Activated CD4-positive, alpha-beta T cell treated with anti-CD3 and anti-CD28 coated beads, Interleukin-2, amount 10 ng/mL, durations not matched to agents 7 days and 5 days (primary cell): Measurements from ENCODE around the gene RPL6. TPM values are rescaled to one million over a fixed set of nuclear protein-coding genes. Genes with fewer than 3 reads are reported as not detected.
"Not testable (repeated sequence)": the region's sequence is repeated elsewhere in the genome, so short reads cannot be mapped to it uniquely, and the experiment has no call there.

Source experiments
- CTCF ChIA-PET: fragments of 350-600 bp; sonication (Branson Sonifier 250); formaldehyde crosslinking; loops from one replicate; lab custom pipeline; 2021; ENCODE audit warnings: antibody characterized with exemption; lab: Charles Lee
- POLR2A ChIA-PET: fragments of 350-600 bp; sonication (Branson Sonifier 250); formaldehyde crosslinking; loops from one replicate; lab custom pipeline; 2021; ENCODE audit warnings: antibody characterized with exemption; lab: Charles Lee
- DNase-seq: peaks from one replicate; pipeline ENCODE4 v3.0.0-alpha.2; 2020
- H3K27ac Mint-ChIP-seq: one replicate; pipeline ENCODE4 v1.8.0; 2021; ENCODE audit warnings: mild to moderate bottlenecking, moderate library complexity, mixed read lengths
- H3K27me3 Mint-ChIP-seq: one replicate; pipeline ENCODE4 v1.8.0; 2021; ENCODE audit warnings: mixed read lengths
- H3K36me3 Mint-ChIP-seq: one replicate; pipeline ENCODE4 v1.8.0; 2021; ENCODE audit warnings: low read depth, mixed read lengths
- H3K4me1 Mint-ChIP-seq: one replicate; pipeline ENCODE4 v1.8.0; 2021; ENCODE audit warnings: mixed read lengths
- H3K4me3 Mint-ChIP-seq: one replicate; pipeline ENCODE4 v1.8.0; 2021; ENCODE audit warnings: mild to moderate bottlenecking, moderate library complexity, mixed read lengths
- H3K9me3 Mint-ChIP-seq: one replicate; pipeline ENCODE4 v1.8.0; 2021; ENCODE audit warnings: mixed read lengths
- total RNA-seq, 2 experiments: library from RNA; stranded (reverse); gene quantifications; one replicate each; pipeline ENCODE4 v1.2.3, GENCODE V29; 2021

RPL6 gene
- 1,000 to 10,000 TPM; 1,236 to 1,343 TPM for total RNA-seq

DNA sequence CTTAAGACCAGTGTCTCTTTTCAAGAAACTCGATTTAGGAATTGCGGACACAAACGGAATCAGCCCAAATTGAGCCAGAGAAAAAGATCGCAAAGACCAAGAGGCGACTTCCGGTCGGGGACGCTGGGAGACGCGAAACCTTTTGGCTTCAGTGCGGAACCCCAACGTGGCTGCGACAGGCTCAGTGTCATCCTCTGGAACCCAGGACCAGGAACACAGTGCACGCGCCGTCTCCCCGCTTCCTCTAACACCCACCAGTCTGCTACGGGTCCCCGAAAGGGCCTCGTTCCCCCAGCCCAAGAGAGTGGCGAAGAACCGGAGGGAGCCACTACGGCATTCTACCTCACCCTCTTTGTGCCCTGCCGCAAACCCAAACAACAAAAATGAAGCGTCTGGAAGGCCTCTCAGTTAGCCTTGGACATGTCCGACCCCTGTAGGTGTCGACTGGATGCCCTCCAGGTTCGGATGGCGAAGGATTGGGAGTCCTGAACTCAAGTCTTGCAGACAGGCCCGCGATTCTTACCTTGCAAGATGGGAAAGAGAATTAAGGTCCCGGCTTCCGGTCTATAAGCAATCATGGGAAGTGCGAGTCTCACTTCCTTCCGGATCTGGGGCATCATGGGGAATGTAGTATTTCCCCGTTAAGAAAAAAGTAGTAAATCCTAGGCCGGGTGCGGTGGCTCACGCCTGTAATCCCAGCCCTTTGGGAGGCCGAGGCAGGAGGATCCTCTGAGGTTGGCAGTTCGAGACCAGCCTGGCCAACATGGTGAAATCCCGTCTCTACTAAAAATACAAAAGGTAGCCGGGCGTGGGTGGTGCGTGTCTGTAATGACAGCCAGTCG lies at the start of gene RPL6:
Gene RPL6, minus strand, starts transcription at position 542 of the 842 bp plus-strand sequence. CDS start 949 bp downstream, outside the sequence.
- H3K27me3 Mint-ChIP-seq, result no peaks in the 10 kb centered on the region
- peak; percentile 89 for DNase-seq
- H3K27ac Mint-ChIP-seq, result peak within 1 kb of the TSS; percentile 100
- ChIA-PET CTCF (no interaction called here), POLR2A (no interaction called here)
- peaks cover 40% of the 10 kb centered on the region for H3K4me1 Mint-ChIP-seq
- H3K4me3 Mint-ChIP-seq, result peak within 1 kb of the TSS; percentile 100
- H3K36me3 Mint-ChIP-seq, result peaks cover 46% of the 10 kb centered on the region
- H3K9me3 Mint-ChIP-seq, result no peaks in the 10 kb centered on the region

DNA sequence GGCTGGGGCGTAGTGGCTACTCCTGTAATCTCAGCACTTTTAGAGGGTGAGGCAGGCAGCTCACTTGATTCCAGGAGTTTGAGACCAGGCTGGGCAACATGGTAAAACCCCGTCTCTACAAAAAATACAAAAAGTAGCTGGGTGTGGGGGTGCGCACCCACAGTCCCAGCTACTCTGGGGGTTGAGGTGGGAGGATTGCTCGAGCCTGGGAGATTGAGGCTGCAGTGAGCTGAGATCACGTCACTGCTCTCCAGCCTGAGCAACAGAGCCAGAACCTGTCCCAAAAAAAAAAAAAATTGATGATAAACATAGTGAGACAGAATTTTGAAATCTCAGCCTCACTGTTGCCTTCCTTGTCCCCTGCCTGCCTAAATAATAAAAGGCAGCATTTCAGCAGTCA lies 49.3 kb upstream of the RPL6 start:
- POLR2A ChIA-PET, result no interaction called here
- Mint-ChIP-seq H3K27ac (no peak overlapping the region), H3K27me3 (no peaks in the 10 kb centered on the region), H3K9me3 (no peaks in the 10 kb centered on the region), H3K36me3 (peaks cover 41% of the 10 kb centered on the region), H3K4me1 (no peaks in the 10 kb centered on the region), H3K4me3 (no peak overlapping the region)
- no peak for DNase-seq
- CTCF ChIA-PET, result interaction anchor here (0.9 to 1.1 kb wide), 2 partner anchors 41 to 555 kb away, joined by 4 read pairs; no protein-coding TSS in a partner anchor

DNA sequence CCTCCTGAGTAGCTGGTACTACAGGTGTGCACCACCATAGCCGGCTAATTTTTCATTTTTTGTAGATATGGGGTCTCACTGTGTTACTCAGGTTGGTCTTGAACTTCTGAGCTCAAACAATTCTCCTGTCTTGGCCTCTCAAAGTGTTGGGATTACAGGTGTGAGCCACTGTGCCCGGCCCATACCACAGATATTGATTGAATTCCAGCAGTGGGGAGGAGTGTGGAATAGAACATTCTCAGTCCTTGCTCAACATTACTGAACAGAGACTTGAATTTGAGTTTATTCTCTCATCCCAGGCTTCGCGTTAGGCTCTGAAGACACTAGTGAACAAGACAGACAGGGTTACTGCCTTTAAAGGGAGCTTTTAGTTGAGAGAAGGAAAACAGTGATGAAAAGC lies 48.9 kb upstream of the RPL6 start:
- CTCF ChIA-PET, result interaction anchor here (0.9 to 1.1 kb wide), 2 partner anchors 41 to 555 kb away, joined by 4 read pairs; no protein-coding TSS in a partner anchor
- H3K4me3 Mint-ChIP-seq, result no peak overlapping the region

DNA sequence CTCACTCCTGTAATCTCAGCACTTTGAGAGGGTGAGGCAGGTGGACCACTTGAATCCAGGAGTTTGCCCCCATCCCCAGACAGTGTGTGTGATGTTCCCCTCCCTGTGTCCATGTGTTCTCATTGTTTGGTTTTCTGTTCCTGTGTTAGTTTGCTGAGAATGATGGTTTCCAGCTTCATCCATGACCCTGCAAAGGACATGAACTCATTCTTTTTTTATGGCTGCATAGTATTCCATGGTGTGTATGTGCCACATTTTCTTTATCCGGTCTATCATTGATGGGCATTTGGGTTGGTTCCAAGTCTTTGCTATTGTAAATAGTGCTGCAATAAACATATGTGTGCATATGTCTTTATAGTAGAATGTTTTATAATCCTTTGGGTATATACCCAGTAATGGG lies 47.7 kb upstream of the RPL6 start:
- H3K36me3 Mint-ChIP-seq, result peaks cover 46% of the 10 kb centered on the region
- CTCF ChIA-PET, DNase-seq, H3K4me1 Mint-ChIP-seq, H3K4me3 Mint-ChIP-seq, H3K9me3 Mint-ChIP-seq, POLR2A ChIA-PET, H3K27ac Mint-ChIP-seq, H3K27me3 Mint-ChIP-seq: not testable (repeated sequence)

More for the DNA sequence above, 48.9 kb upstream of the RPL6 start:
- DNase-seq, result no peak
- Mint-ChIP-seq H3K36me3 (peaks cover 43% of the 10 kb centered on the region), H3K27me3 (no peaks in the 10 kb centered on the region), H3K27ac (no peak overlapping the region), H3K4me1 (no peaks in the 10 kb centered on the region), H3K9me3 (no peaks in the 10 kb centered on the region)
- POLR2A ChIA-PET, result no interaction called here

DNA sequence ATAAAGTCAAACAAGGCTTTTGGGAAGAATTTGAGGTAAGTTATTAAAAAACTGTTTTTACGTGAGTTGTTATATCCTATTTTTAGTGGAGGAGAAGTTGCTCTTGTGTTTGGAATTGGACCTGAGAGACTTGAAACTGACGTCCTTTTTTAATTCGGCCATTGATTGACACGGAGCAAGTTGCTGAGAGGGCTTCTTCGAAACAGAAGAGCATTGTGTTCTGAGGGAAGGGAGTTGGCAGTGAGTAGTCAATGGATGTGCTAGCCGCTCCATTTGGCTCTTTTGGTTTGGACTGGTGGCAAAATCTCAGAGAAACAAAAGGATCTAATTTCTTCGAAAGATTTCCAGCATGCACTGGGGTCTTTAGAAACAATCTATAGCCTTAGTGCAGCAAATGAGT lies 46.6 kb upstream of the RPL6 start:
- Mint-ChIP-seq H3K4me3 (no peak overlapping the region), H3K27ac (no peak overlapping the region), H3K9me3 (no peaks in the 10 kb centered on the region), H3K4me1 (no peaks in the 10 kb centered on the region), H3K36me3 (peaks cover 50% of the 10 kb centered on the region), H3K27me3 (no peaks in the 10 kb centered on the region)
- POLR2A ChIA-PET, result no interaction called here
- DNase-seq, result no peak
- CTCF ChIA-PET, result no interaction called here

DNA sequence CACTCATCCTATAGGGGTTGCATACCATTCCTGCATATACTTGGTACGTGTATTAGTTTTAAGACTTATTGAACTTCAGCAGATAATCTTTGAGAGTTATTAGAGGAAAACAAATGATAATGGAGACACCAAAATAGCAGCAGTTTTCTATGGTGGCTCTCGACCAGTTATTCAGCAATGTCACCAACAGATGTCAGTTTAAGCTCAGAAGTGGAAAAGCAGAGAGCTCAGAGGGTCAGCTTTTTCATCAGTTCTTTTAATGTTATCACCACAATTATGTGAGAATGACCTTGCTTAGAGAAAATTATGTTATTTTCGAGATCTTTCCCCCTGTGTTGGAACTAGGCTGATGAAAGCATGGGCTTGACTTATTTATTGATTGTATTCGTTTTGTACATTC lies 41.3 kb upstream of the RPL6 start:
- Mint-ChIP-seq H3K27me3 (no peaks in the 10 kb centered on the region), H3K9me3 (no peaks in the 10 kb centered on the region), H3K4me1 (peaks cover 19% of the 10 kb centered on the region), H3K36me3 (peaks cover 46% of the 10 kb centered on the region), H3K4me3 (no peak overlapping the region), H3K27ac (no peak overlapping the region)
- ChIA-PET POLR2A (no interaction called here), CTCF (no interaction called here)
- no peak for DNase-seq

DNA sequence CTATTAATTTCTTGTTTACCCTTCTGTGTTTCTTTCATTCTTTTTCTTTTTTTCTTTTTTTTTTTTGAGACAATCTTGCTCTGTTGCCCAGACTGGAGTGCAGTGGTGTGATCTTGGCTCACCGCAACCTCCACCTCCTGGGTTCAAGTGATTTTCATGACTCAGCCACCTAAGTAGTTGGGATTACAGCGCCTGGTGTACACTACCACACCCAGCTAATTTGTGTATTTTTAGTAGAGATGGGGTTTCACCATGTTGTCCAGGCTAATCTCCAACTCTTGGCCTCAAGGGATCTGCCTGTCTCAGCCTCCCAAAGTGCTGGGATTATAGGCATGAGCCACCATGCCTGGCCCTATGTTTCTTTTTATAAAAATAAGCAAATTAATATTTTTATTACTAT lies 38.8 kb upstream of the RPL6 start:
- DNase-seq, CTCF ChIA-PET, H3K4me3 Mint-ChIP-seq, H3K27me3 Mint-ChIP-seq, H3K27ac Mint-ChIP-seq, H3K9me3 Mint-ChIP-seq: not testable (repeated sequence)
- POLR2A ChIA-PET, result interaction anchor here (0.7 kb wide), 1 partner anchor 597 kb away, joined by 6 read pairs; no protein-coding TSS in a partner anchor
- peaks cover 32% of the 10 kb centered on the region for H3K36me3 Mint-ChIP-seq
- H3K4me1 Mint-ChIP-seq, result peaks cover 21% of the 10 kb centered on the region

DNA sequence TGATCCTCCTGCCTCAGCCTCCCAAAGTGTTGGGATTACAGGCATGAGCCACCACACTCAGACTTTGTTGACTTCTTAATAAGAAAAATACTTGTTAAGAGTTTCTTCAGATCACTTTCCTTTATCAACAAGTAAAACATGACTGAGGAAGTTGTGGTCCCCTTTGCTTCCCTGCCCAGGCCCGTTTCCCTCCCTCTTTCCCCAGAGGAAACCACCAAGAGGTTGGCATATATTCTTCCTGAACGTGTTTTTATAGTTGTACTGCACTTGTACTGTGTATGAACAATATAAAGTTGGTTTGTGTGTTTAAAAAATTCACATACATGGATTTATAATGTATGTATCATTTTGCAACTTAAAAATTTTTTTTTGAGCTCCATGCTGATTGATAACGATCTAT lies 37.7 kb upstream of the RPL6 start:
- no peak overlapping the region for H3K4me3 Mint-ChIP-seq
- H3K9me3 Mint-ChIP-seq, result no peaks in the 10 kb centered on the region
- H3K27ac Mint-ChIP-seq, result peak overlapping the region; percentile 80
- ChIA-PET POLR2A (no interaction called here), CTCF (interaction anchor here (0.6 to 0.8 kb wide), 2 partner anchors 16 to 859 kb away, joined by 3 read pairs; no protein-coding TSS in a partner anchor)
- peaks cover 28% of the 10 kb centered on the region for H3K36me3 Mint-ChIP-seq
- peaks cover 21% of the 10 kb centered on the region for H3K4me1 Mint-ChIP-seq
- H3K27me3 Mint-ChIP-seq, result no peaks in the 10 kb centered on the region
- no peak for DNase-seq

DNA sequence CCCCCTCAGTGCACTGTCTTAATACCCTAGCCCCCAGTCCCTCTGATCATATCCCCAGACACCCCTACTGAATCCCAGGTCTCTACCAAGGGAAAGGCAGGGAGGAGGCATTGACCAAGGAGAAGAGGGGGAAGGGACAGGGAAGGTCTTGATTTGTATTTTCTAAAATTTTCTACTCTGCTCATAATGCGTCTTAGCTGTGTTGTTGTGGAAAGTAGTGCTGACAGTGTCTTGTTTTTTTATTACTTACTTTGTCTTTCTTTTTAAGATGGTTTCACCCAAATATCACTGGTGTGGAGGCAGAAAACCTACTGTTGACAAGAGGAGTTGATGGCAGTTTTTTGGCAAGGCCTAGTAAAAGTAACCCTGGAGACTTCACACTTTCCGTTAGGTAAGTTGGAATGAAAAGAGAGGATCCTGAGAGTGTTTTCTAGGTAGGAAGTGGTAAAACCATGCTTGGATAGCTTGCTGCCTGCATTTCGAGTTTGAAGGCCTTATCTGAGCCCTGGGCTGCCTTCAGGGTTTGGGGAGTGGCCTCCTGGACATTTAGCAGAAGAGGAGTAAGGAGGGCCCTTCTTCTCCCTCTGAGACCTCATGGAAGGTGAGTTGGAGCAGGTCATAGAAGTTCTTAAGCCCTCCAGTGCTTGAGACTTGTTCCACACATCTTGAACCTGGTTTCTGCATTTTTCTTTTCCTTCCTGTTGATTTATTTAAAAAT lies 36.8 kb upstream of the RPL6 start:
- ChIA-PET POLR2A (no interaction called here), CTCF (interaction anchor here (0.8 kb wide), 1 partner anchor 17 kb away, joined by 3 read pairs; no protein-coding TSS in a partner anchor)
- Mint-ChIP-seq H3K4me3 (no peak overlapping the region), H3K9me3 (no peaks in the 10 kb centered on the region), H3K36me3 (peaks cover 26% of the 10 kb centered on the region), H3K27ac (peak overlapping the region; percentile 51), H3K27me3 (no peaks in the 10 kb centered on the region), H3K4me1 (peaks cover 21% of the 10 kb centered on the region)
- DNase-seq, result no peak

DNA sequence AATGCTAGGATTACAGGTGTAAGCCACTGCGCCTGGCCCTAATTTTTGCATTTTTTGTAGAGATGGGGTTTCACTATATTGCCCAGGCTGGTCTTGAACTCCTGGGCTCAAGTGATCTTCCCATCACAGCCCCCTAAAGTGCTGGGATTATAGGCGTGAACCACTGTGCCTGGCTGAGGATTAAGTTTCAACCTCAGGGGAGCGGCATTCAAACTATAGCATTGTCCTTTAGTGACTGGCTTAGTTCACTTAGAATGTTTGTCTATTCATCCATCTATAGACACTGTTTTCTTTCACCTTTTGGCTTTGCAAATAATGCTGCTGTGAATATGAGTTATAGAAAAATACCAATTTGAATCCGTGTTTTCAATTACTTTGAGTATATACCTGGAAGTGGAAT lies 34.5 kb upstream of the RPL6 start:
- POLR2A ChIA-PET, result no interaction called here
- CTCF ChIA-PET, result no interaction called here
- no peak for DNase-seq
- Mint-ChIP-seq H3K36me3 (peaks cover 13% of the 10 kb centered on the region), H3K4me3 (no peak overlapping the region), H3K4me1 (peaks cover 21% of the 10 kb centered on the region), H3K27me3 (no peaks in the 10 kb centered on the region), H3K9me3 (no peaks in the 10 kb centered on the region), H3K27ac (no peak overlapping the region)

DNA sequence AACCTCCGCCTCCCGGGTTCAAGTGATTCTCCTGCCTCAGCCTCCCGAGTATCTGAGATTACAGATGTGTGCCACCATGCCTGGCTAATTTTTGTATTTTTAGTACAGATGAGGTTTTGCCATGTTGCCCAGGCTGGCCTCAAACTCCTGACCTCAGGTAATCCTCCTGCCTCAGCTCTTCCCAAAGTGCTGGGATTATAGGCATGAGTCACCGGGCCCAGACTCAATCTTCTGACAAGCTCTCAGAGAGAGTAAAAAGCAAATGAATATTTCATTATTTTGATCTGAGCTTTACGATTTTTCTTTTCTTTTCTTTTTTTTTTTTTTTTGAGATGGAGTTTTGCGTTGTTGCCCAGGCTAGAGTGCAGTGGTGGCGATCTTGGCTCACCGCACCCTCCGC lies 31.2 kb upstream of the RPL6 start:
- not testable (repeated sequence) for H3K4me1 Mint-ChIP-seq, H3K4me3 Mint-ChIP-seq, H3K27me3 Mint-ChIP-seq

DNA sequence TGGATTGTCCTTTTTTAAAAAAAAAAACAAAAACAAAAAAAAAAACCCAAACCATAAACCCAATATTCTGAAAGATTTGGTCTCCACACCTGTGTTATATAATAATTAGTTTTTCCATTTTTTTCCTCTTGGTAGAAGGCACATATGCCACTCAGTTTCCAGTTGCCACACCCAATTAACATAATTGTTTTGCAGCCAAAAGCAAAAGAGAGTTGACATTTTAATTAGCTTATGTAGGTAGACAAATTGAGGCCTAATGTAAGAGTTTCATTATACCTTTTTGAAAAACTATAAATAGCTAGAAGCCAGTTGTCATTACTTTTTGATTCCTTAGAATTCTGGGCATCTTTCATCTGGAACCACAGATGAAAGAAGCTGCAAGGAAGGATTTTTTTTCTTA lies 30.4 kb upstream of the RPL6 start:
- CTCF ChIA-PET, result interaction anchor here (0.6 kb wide), 1 partner anchor 1644 kb away, joined by 5 read pairs; no protein-coding TSS in a partner anchor
- no peaks in the 10 kb centered on the region for H3K36me3 Mint-ChIP-seq

More for the DNA sequence above, 31.2 kb upstream of the RPL6 start:
- DNase-seq, H3K9me3 Mint-ChIP-seq, H3K36me3 Mint-ChIP-seq, H3K27ac Mint-ChIP-seq: not testable (repeated sequence)
- ChIA-PET CTCF (interaction anchor here (0.6 to 0.7 kb wide), 3 partner anchors 41 to 153 kb away, joined by 3 to 4 read pairs (median 4); no protein-coding TSS in a partner anchor), POLR2A (interaction anchor here (0.6 kb wide), 1 partner anchor 841 kb away, joined by 3 read pairs; the partner anchor contains the start of gene ATXN2)

DNA sequence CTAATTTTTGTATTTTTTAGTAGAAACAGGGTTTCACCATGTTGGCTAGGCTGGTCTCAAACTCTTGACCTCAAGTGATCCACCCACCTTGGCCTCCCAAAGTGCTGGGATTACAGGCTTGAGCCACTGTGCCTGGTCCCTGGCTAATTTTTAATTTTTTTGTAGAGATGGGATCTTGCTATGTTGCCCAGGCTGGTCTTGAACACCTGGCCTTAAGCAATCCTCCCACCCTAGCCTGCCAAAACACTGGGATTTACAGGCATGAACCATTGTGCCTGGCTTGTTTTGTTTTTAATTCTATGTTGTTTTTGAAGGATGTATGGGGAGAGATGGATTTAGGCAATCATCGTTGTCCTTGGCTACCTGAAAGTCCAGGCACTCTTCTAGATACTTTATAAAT lies 29.2 kb upstream of the RPL6 start:
- H3K36me3 Mint-ChIP-seq, POLR2A ChIA-PET, H3K27me3 Mint-ChIP-seq, H3K4me3 Mint-ChIP-seq, H3K9me3 Mint-ChIP-seq, DNase-seq, CTCF ChIA-PET, H3K4me1 Mint-ChIP-seq, H3K27ac Mint-ChIP-seq: not testable (repeated sequence)

More for the DNA sequence above, 30.4 kb upstream of the RPL6 start:
- Mint-ChIP-seq H3K4me1 (peaks cover 9% of the 10 kb centered on the region), H3K27me3 (no peaks in the 10 kb centered on the region), H3K9me3 (no peaks in the 10 kb centered on the region), H3K4me3 (no peak overlapping the region), H3K27ac (no peak overlapping the region)
- DNase-seq, result no peak
- POLR2A ChIA-PET, result interaction anchor here (0.6 kb wide), 1 partner anchor 840 kb away, joined by 3 read pairs; the partner anchor contains the start of gene ATXN2
